Measurements from ENCODE around the gene SYNDIG1.

SYNDIG1 gene

GRCh38 chr20:24439737-24440387 is 29.6 kb upstream of the SYNDIG1 start:
- no peak for DNase-seq
- TF ChIP-seq GATA1 (IDR thresholded peaks at IDR 0.05; ENCODE audit: low read depth, low read length) (no peak), POLR2A (IDR thresholded peaks at IDR 0.05; ENCODE audit: low read length) (no peak)

- TF ChIP-seq POLR2A (IDR thresholded peaks at IDR 0.05; ENCODE audit: low read length): no peak
- no peak for TF ChIP-seq GATA1 (IDR thresholded peaks at IDR 0.05; ENCODE audit: low read depth, low read length)
- DNase-seq: no peak
Observed at GRCh38 chr20:24441661-24442060, 27.8 kb upstream of the SYNDIG1 start.

- TF ChIP-seq POLR2A (IDR thresholded peaks at IDR 0.05; ENCODE audit: low read length) (no peak), GATA1 (IDR thresholded peaks at IDR 0.05; ENCODE audit: low read depth, low read length) (no peak)
- DNase-seq: no peak
Observed at GRCh38 chr20:24442909-24443308, 26.5 kb upstream of the SYNDIG1 start.

GRCh38 chr20:24443436-24443835 is 26.0 kb upstream of the SYNDIG1 start:
- no peak for DNase-seq
- TF ChIP-seq POLR2A (IDR thresholded peaks at IDR 0.05; ENCODE audit: low read length): no peak
- no peak for TF ChIP-seq GATA1 (IDR thresholded peaks at IDR 0.05; ENCODE audit: low read depth, low read length)

GRCh38 chr20:24444526-24445190 is 24.8 kb upstream of the SYNDIG1 start:
- DNase-seq: no peak
- TF ChIP-seq POLR2A (IDR thresholded peaks at IDR 0.05; ENCODE audit: low read length) (no peak), GATA1 (IDR thresholded peaks at IDR 0.05; ENCODE audit: low read depth, low read length) (no peak)

GRCh38 chr20:24445510-24446170 is 23.8 kb upstream of the SYNDIG1 start:
- DNase-seq: no peak
- no peak for TF ChIP-seq GATA1 (IDR thresholded peaks at IDR 0.05; ENCODE audit: low read depth, low read length)
- TF ChIP-seq POLR2A (IDR thresholded peaks at IDR 0.05; ENCODE audit: low read length): no peak

- TF ChIP-seq POLR2A (IDR thresholded peaks at IDR 0.05; ENCODE audit: low read length): no peak
- TF ChIP-seq GATA1 (IDR thresholded peaks at IDR 0.05; ENCODE audit: low read depth, low read length): no peak
Observed at GRCh38 chr20:24446811-24447210, 22.6 kb upstream of the SYNDIG1 start.

GRCh38 chr20:24448170-24448569 is 21.3 kb upstream of the SYNDIG1 start:
- no peak for DNase-seq
- TF ChIP-seq POLR2A (IDR thresholded peaks at IDR 0.05; ENCODE audit: low read length) (no peak), GATA1 (IDR thresholded peaks at IDR 0.05; ENCODE audit: low read depth, low read length) (no peak)

More at GRCh38 chr20:24446811-24447210, 22.6 kb upstream of the SYNDIG1 start:
- DNase-seq: no peak

- no peak for TF ChIP-seq GATA1 (IDR thresholded peaks at IDR 0.05; ENCODE audit: low read depth, low read length)
- DNase-seq: no peak
Observed at GRCh38 chr20:24449026-24449720, 20.3 kb upstream of the SYNDIG1 start.

- TF ChIP-seq POLR2A (IDR thresholded peaks at IDR 0.05; ENCODE audit: low read length): no peak
- no peak for TF ChIP-seq GATA1 (IDR thresholded peaks at IDR 0.05; ENCODE audit: low read depth, low read length)
- DNase-seq: no peak
Observed at GRCh38 chr20:24450177-24450576, 19.3 kb upstream of the SYNDIG1 start.

GRCh38 chr20:24450624-24451376 is 18.6 kb upstream of the SYNDIG1 start:
- DNase-seq: no peak
- TF ChIP-seq GATA1 (IDR thresholded peaks at IDR 0.05; ENCODE audit: low read depth, low read length) (no peak), POLR2A (IDR thresholded peaks at IDR 0.05; ENCODE audit: low read length) (no peak)

GRCh38 chr20:24451428-24451827 is 18.0 kb upstream of the SYNDIG1 start:
- DNase-seq: no peak

GRCh38 chr20:24452016-24452415 is 17.4 kb upstream of the SYNDIG1 start:
- no peak for TF ChIP-seq POLR2A (IDR thresholded peaks at IDR 0.05; ENCODE audit: low read length)
- no peak for TF ChIP-seq GATA1 (IDR thresholded peaks at IDR 0.05; ENCODE audit: low read depth, low read length)
- DNase-seq: no peak

More at GRCh38 chr20:24451428-24451827, 18.0 kb upstream of the SYNDIG1 start:
- TF ChIP-seq GATA1 (IDR thresholded peaks at IDR 0.05; ENCODE audit: low read depth, low read length): no peak
- TF ChIP-seq POLR2A (IDR thresholded peaks at IDR 0.05; ENCODE audit: low read length): no peak
